K562 (cell line): ENCODE measurements around the gene CRB2. TPM values are rescaled to one million over a fixed set of nuclear protein-coding genes. Genes with fewer than 3 reads are reported as not detected.

Experiments
- ATAC-seq: fragments of 200-7000 bp; cut with Tn5 transposase; 3 replicates; pipeline ENCODE4 v1.9.1; 2020; ENCODE audit warnings: moderate library complexity
- BruUV-seq: library from RNA; stranded (reverse); fragments of 400-500 nt; replicated peaks from 2 replicates; lab custom pipeline; 2021; lab: Mats Ljungman, UMichigan
- CTCF ChIA-PET: fragments of 300-600 bp; formaldehyde crosslinking; extraction: SDS; loops from one replicate; lab custom pipeline; 2021; ENCODE audit warnings: low intra/inter-chr PET ratio; lab: Yijun Ruan, JAX
- POLR2A ChIA-PET: fragments of 300-600, 350-650 bp; sonication (Branson Sonifier 250); formaldehyde crosslinking; extraction: SDS; loops from one replicate; lab custom pipeline; 2021; ENCODE audit warnings: antibody characterized with exemption, inconsistent platforms; lab: Yijun Ruan, JAX
- DNase-seq, 4 experiments: peaks; one replicate each; pipeline versions ENCODE4 v3.0.0 to v3.0.0-alpha.2; 2011 to 2018; ENCODE audit warnings: low spot score in 3 of 4, mixed read lengths in 3 of 4; ENCODE audit errors: extremely low read depth in 1 of 4
- FAIRE-seq: peaks from 2 replicates; lab custom pipeline; 2011; peaks lifted over from hg19 to GRCh38; lab: Jason Lieb, UNC
- H2AFZ ChIP-seq: 2 replicates; pipeline ENCODE4 v1.6.0; 2011; ENCODE audit warnings: low read depth, low read length, control low read depth, inconsistent platforms
- H3K27ac ChIP-seq: fragments of 200-600 bp; 3 replicates; pipeline ENCODE4 v1.8.0; 2011; ENCODE audit warnings: low read depth, mild to moderate bottlenecking, control low read depth, inconsistent platforms, low read length, moderate library complexity, mixed read lengths; ENCODE audit errors: extremely low read depth
- H3K27me3 ChIP-seq, 2 experiments: fragments of 300-600 bp in 1 of 2; 2 replicates in 1 of 2; 3 replicates in 1 of 2; pipeline versions ENCODE4 v1.6.0 to v1.8.0; 2011; ENCODE audit warnings: inconsistent platforms in 2 of 2, low read length in 2 of 2, mild to moderate bottlenecking in 1 of 2, mixed read lengths in 1 of 2, moderate library complexity in 1 of 2; ENCODE audit not compliant: control insufficient read depth in 2 of 2, insufficient read depth in 2 of 2
- H3K36me3 ChIP-seq: fragments of 300-600 bp; 3 replicates; pipeline ENCODE4 v1.8.0; 2011; ENCODE audit warnings: mild to moderate bottlenecking, low read length, inconsistent platforms; ENCODE audit not compliant: control insufficient read depth, insufficient read depth
- H3K4me1 ChIP-seq, 2 experiments: fragments of 200-600 bp in 1 of 2; replicated peaks in 1 of 2; 2 replicates in 1 of 2; 3 replicates in 1 of 2; pipeline versions ENCODE4 v1.5.1 to v1.8.0; 2011; ENCODE audit warnings: inconsistent platforms in 2 of 2, low read length in 2 of 2, mild to moderate bottlenecking in 1 of 2, mixed read lengths in 1 of 2, moderate library complexity in 1 of 2; ENCODE audit not compliant: control insufficient read depth in 2 of 2, insufficient read depth in 2 of 2
- H3K4me2 ChIP-seq: 2 replicates; pipeline ENCODE4 v1.6.1; 2011; ENCODE audit warnings: low read length, control low read depth, inconsistent platforms, mixed read lengths; ENCODE audit not compliant: insufficient read depth
- H3K4me3 ChIP-seq: fragments of 200-600 bp; sonication (generic), shearing (Covaris generic); 2 replicates; pipeline ENCODE4 v1.5.1; 2016; ENCODE audit warnings: control low read depth, inconsistent platforms
- H3K79me2 ChIP-seq: fragments of 200-600 bp; 3 replicates; pipeline ENCODE4 v1.8.0; 2011; ENCODE audit warnings: low read length, inconsistent platforms; ENCODE audit not compliant: control insufficient read depth, insufficient read depth
- H3K9ac ChIP-seq, 2 experiments: 2 replicates each; pipeline versions ENCODE4 v1.6.0 to v1.6.1; 2011; ENCODE audit warnings: low read depth in 2 of 2, low read length in 2 of 2, control low read depth in 1 of 2, inconsistent platforms in 1 of 2, mild to moderate bottlenecking in 1 of 2, mixed read lengths in 1 of 2; ENCODE audit not compliant: insufficient read depth in 1 of 2
- H3K9me1 ChIP-seq: one replicate; pipeline ENCODE4 v1.6.0; 2011; ENCODE audit warnings: inconsistent platforms, mild to moderate bottlenecking, low read length, moderate library complexity; ENCODE audit not compliant: control insufficient read depth, insufficient read depth
- H3K9me3 ChIP-seq: replicated peaks from 2 replicates; pipeline ENCODE4 v1.5.1; 2011; ENCODE audit warnings: low read depth, low read length, inconsistent platforms; ENCODE audit not compliant: control insufficient read depth, insufficient read depth
- H4K20me1 ChIP-seq: replicated peaks from 2 replicates; pipeline ENCODE4 v1.6.1; 2011; ENCODE audit warnings: low read length, inconsistent platforms, mixed read lengths; ENCODE audit not compliant: control insufficient read depth, insufficient read depth
- ELF2 ChIP-seq: fragments of 250-450 bp; sonication (Bioruptor Pico); IDR thresholded peaks from 2 replicates; pipeline ENCODE4 v1.5.0; 2021; ENCODE audit warnings: mild to moderate bottlenecking
- HNRNPH1 ChIP-seq: fragments of 200-400 bp; formaldehyde crosslinking; optimal IDR thresholded peaks from 2 replicates; pipeline ENCODE3; 2017; ENCODE audit warnings: low read depth, mild to moderate bottlenecking, low read length, moderate library complexity
- MCM3 ChIP-seq: fragments of 450-650 bp; IDR thresholded peaks from 2 replicates; pipeline ENCODE4 v1.6.1; 2016
- MYBL2 ChIP-seq, 2 experiments: fragments of 450-650 bp in 1 of 2; sonication (generic) in 1 of 2; formaldehyde crosslinking in 1 of 2; IDR thresholded peaks; 2 replicates each; pipeline versions ENCODE4 v1.6.1 to v1.8.1; 2017 to 2022; ENCODE audit warnings: borderline replicate concordance in 1 of 2, inconsistent platforms in 1 of 2, low read depth in 1 of 2, mild to moderate bottlenecking in 1 of 2, missing genetic modification reagents in 1 of 2, moderate library complexity in 1 of 2
- SMARCC2 ChIP-seq: fragments of 450-650 bp; IDR thresholded peaks from 2 replicates; pipeline ENCODE4 v1.6.1; 2017; ENCODE audit warnings: antibody characterized with exemption, moderate library complexity, mild to moderate bottlenecking, low read depth
- ZEB2 ChIP-seq: fragments of 450-650 bp; IDR thresholded peaks from 2 replicates; pipeline ENCODE4 v1.6.1; 2016
- ZFPM2 ChIP-seq: fragments of 250-450 bp; sonication (Bioruptor Pico); IDR thresholded peaks from 2 replicates; pipeline ENCODE4 v1.5.1; 2022; ENCODE audit warnings: mild to moderate bottlenecking
- ZNF12 ChIP-seq: sonication (generic); formaldehyde crosslinking; IDR thresholded peaks from 2 replicates; pipeline ENCODE4 v1.4.0; 2020; ENCODE audit warnings: mild to moderate bottlenecking, missing genetic modification reagents
- ZNF311 ChIP-seq: fragments of 250-450 bp; sonication (Bioruptor Pico); IDR thresholded peaks from 2 replicates; pipeline ENCODE4 v1.4.0; 2020; ENCODE audit warnings: mild to moderate bottlenecking, moderate library complexity
- WGBS: fragments of 100-300 bp; shearing (Covaris generic); methylation state at CpG from one replicate; pipeline ENCODE4 v1.1.6; 2016; ENCODE audit warnings: low coverage, mixed read lengths; ENCODE audit not compliant: insufficient coverage; ENCODE audit errors: missing lambda C conversion rate; 5-methylcytosine and 5-hydroxymethylcytosine counted together
- in situ Hi-C: fragments of 300-500 bp; cut with MboI; formaldehyde crosslinking; loops from 4 replicates; pipeline ENCODE4 v1.15.0; 2018; ENCODE audit warnings: inconsistent platforms, mixed read lengths
- intact Hi-C: fragments of 100-400 bp; cut with micrococcal nuclease; formaldehyde crosslinking; loops from 2 replicates; pipeline ENCODE4 v1.14.2; 2022
- polyA plus RNA-seq, 8 experiments: library from polyadenylated mRNA; depleted of rRNA in 4 of 8; stranded (reverse) in 5 of 8; unstranded in 3 of 8; fragments of >200 nt; fragmentation: Nextera tagmentation in 2 of 8; fragmentation: Illumina TruSeq in 1 of 8; extraction: Ambion mirVana in 2 of 8; extraction: Trizol in 1 of 8; gene quantifications; 2 replicates each; pipeline versions ENCODE4 v1.2.1 to v1.2.3, GENCODE V29; 2011 to 2014; ENCODE audit warnings: inconsistent platforms in 1 of 8, missing spikeins in 1 of 8
- total RNA-seq, 7 experiments: library from RNA; depleted of rRNA in 6 of 7; stranded (reverse); fragments of >200 nt in 6 of 7; fragmentation: Illumina TruSeq in 2 of 7; extraction: Trizol in 2 of 7; gene quantifications; 2 replicates each; pipeline versions ENCODE4 v1.2.1 to v1.2.3, GENCODE V29; 2011 to 2021; ENCODE audit warnings: low replicate concordance in 1 of 7
- TF ChIP-seq, protein P1 (sequence below): fragments of 250-450 bp; sonication (Bioruptor Pico); IDR thresholded peaks from 2 replicates; pipeline ENCODE4 v1.4.0; 2020; ENCODE audit warnings: borderline replicate concordance
- TF ChIP-seq, protein P2 (sequence below): fragments of 450-650 bp; formaldehyde crosslinking; IDR thresholded peaks from 2 replicates; pipeline ENCODE4 v1.4.0; 2020; ENCODE audit warnings: mild to moderate bottlenecking, moderate library complexity

The CRB2 gene
- total and polyA plus RNA-seq, 9 of the 15 experiments (the other 6 are each of a cell fraction or from before 2014, with no cell fraction given) = 0.13 to 1.2 (median 0.25) TPM; not detected in 2

DNA sequence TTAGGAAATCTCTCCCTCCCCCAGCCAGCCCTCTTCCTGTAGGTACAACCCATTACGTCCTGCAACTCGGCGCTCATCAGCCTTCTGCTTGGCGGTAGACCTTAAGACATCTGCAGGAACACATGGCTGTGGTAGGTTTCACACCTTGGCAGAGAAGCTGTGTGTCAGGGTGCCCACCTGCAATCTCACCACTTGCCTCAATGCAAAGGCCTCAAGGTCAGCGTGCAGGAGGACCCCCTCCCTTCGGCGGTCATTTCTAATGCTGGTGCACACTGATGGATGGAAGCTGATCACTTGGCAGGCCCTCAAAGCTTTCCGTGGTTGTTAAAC, 67.3 kb downstream of the CRB2 start:
- no peak overlapping the region for H3K27ac ChIP-seq
- peaks cover 0 to 2% of the 10 kb centered on the region in 2 experiments; a peak in 1 of 5 replicates for H3K4me1 ChIP-seq
- in situ Hi-C loops (no loop called here), intact Hi-C loops (no loop called here)
- DNase-seq (no peak), FAIRE-seq (no peak), ATAC-seq (no peak)
- no peaks in the 10 kb centered on the region for H3K79me2 ChIP-seq
- no peak overlapping the region for H3K4me2 ChIP-seq
- H3K4me3 ChIP-seq = no peak overlapping the region
- BruUV-seq = no TSS peak
- no peak overlapping the region for H2AFZ ChIP-seq
- no peak overlapping the region for H3K9ac ChIP-seq
- 63% methylated on average over 8 of the region's 8 CpGs for WGBS
- TF ChIP-seq ZEB2 = no peak
- TF ChIP-seq, protein P1, sequence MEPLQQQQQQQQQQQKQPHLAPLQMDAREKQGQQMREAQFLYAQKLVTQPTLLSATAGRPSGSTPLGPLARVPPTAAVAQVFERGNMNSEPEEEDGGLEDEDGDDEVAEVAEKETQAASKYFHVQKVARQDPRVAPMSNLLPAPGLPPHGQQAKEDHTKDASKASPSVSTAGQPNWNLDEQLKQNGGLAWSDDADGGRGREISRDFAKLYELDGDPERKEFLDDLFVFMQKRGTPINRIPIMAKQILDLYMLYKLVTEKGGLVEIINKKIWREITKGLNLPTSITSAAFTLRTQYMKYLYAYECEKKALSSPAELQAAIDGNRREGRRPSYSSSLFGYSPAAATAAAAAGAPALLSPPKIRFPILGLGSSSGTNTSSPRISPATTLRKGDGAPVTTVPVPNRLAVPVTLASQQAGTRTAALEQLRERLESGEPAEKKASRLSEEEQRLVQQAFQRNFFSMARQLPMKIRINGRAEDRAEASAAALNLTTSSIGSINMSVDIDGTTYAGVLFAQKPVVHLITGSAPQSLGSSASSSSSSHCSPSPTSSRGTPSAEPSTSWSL (CRISPR knock-in tag) = no peak
- TF ChIP-seq SMARCC2 = no peak
- TF ChIP-seq ZNF12 = no peak
- TF ChIP-seq ELF2 (CRISPR knock-in tag) = no peak
- no peak for TF ChIP-seq MYBL2 (IDR thresholded peaks at IDR 0.05; ENCODE audit: low read depth)
- no peak for TF ChIP-seq MYBL2 (CRISPR knock-in tag; IDR thresholded peaks at IDR 0.05; ENCODE audit: borderline replicate concordance)
- TF ChIP-seq ZFPM2 = no peak
- TF ChIP-seq MCM3 = no peak
- TF ChIP-seq ZNF311 (CRISPR knock-in tag) = no peak
- no peak for TF ChIP-seq HNRNPH1
- TF ChIP-seq, protein P2, sequence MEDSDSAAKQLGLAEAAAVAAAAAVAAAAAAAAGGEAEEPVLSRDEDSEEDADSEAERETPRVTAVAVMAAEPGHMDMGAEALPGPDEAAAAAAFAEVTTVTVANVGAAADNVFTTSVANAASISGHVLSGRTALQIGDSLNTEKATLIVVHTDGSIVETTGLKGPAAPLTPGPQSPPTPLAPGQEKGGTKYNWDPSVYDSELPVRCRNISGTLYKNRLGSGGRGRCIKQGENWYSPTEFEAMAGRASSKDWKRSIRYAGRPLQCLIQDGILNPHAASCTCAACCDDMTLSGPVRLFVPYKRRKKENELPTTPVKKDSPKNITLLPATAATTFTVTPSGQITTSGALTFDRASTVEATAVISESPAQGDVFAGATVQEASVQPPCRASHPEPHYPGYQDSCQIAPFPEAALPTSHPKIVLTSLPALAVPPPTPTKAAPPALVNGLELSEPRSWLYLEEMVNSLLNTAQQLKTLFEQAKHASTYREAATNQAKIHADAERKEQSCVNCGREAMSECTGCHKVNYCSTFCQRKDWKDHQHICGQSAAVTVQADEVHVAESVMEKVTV (CRISPR knock-in tag) = no peak
- no peaks in the 10 kb centered on the region for H3K36me3 ChIP-seq
- H3K27me3 ChIP-seq = no peaks in the 10 kb centered on the region
- H4K20me1 ChIP-seq = no peaks in the 10 kb centered on the region; the same call in none of the 2 replicates
- H3K9me3 ChIP-seq = no peaks in the 10 kb centered on the region
- no peaks in the 10 kb centered on the region for H3K9me1 ChIP-seq
- ChIA-PET POLR2A (interaction anchor here (1.4 to 1.5 kb wide), 2 partner anchors 9 to 10 kb away, joined by 3 to 4 read pairs; no protein-coding TSS in a partner anchor), CTCF (no interaction called here)
